Esophagus squamous epithelium (tissue), 4 donors: ENCODE data around the gene PLEKHA5.
A peak's percentile ranks its signal among the peaks of the same experiment; 100 is the strongest.

Experiments
- POLR2A ChIP-seq, 4 donors: fragments of 450-650 bp; IDR thresholded peaks; one replicate each; pipeline ENCODE4 v1.6.1; 2017; ENCODE audit warnings: antibody characterized with exemption in 4 of 4, mild to moderate bottlenecking in 4 of 4, moderate library complexity in 3 of 4
- TF ChIP-seq, protein P1 (sequence below), 6 experiments: fragments of 450-650 bp in 4 of 6; fragments of 200-600 bp in 2 of 6; sonication (generic) in 2 of 6; IDR thresholded peaks; one replicate each; pipeline ENCODE4 v1.5.1; 2016 to 2019; ENCODE audit warnings: antibody characterized with exemption in 6 of 6, mild to moderate bottlenecking in 4 of 6, moderate library complexity in 4 of 6

DNA sequence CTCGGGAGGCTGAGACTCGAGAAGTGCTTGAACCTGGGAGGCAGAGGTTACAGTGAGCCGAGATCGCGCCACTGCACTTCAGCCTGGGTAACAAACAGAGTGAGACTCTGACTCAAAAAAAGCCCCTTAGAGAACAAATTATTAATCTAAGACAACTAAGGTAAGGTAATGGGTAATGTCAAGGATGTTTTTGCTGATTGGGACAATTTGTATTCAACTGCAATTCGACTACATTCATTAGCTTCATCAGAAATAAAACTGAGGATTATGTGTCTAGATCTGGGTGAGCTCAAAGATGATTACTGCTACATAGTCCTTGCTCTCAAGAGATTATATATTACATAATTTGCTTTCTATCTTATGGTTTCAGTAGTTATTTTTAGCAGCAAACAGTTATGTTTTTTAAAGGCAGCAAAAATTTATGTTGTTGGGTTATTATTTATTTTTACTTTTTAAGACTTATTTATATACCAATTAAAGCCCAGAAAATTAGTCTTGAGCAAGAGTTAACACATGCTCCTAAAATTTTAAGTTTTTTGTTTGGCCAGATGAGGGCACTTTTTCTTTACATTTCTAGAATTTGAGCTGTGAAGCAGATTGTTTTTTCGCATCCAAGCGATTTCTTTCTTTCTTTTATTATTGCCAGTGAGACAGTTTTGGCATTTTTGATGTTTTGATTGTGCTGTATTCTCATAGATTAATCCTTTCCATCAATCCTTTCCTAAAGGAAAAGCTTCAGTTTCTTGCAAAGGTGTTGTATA lies 52.3 kb downstream of the PLEKHA5 start:
- no peak for TF ChIP-seq POLR2A (IDR thresholded peaks at IDR 0.05)
- TF ChIP-seq, protein P1, sequence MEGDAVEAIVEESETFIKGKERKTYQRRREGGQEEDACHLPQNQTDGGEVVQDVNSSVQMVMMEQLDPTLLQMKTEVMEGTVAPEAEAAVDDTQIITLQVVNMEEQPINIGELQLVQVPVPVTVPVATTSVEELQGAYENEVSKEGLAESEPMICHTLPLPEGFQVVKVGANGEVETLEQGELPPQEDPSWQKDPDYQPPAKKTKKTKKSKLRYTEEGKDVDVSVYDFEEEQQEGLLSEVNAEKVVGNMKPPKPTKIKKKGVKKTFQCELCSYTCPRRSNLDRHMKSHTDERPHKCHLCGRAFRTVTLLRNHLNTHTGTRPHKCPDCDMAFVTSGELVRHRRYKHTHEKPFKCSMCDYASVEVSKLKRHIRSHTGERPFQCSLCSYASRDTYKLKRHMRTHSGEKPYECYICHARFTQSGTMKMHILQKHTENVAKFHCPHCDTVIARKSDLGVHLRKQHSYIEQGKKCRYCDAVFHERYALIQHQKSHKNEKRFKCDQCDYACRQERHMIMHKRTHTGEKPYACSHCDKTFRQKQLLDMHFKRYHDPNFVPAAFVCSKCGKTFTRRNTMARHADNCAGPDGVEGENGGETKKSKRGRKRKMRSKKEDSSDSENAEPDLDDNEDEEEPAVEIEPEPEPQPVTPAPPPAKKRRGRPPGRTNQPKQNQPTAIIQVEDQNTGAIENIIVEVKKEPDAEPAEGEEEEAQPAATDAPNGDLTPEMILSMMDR (IDR thresholded peaks at IDR 0.05): peak in 1 of 6 experiments; percentile 5
